ENCODE measurements around the gene RAI1.

Gene RAI1

GRCh38 chr17:17708816-17709215 lies 27.6 kb downstream of the RAI1 start:
- H3K27me3 ChIP-seq (replicated peaks; ENCODE audit: control insufficient read depth, insufficient read depth, low read length, poor library complexity, severe bottlenecking): no peaks in the 10 kb centered on the region
- DNase-seq: no peak
- no peaks in the 10 kb centered on the region for H3K4me1 ChIP-seq (ENCODE audit: control insufficient read depth, insufficient read depth, low read length, poor library complexity, severe bottlenecking)
- H3K27ac ChIP-seq (ENCODE audit: insufficient read depth, low read length, poor library complexity, severe bottlenecking): no peak overlapping the region
- H3K4me3 ChIP-seq (ENCODE audit: insufficient read depth, low read depth, low read length, poor library complexity, severe bottlenecking): no peak overlapping the region
- no peaks in the 10 kb centered on the region for H3K9me3 ChIP-seq (ENCODE audit: control insufficient read depth, low read length)
- H3K36me3 ChIP-seq (ENCODE audit: control insufficient read depth, insufficient read depth, low read length): no peaks in the 10 kb centered on the region

GRCh38 chr17:17709815-17710321 lies 28.6 kb downstream of the RAI1 start:
- Histone ChIP-seq H3K27ac (ENCODE audit: insufficient read depth, low read length, poor library complexity, severe bottlenecking) (no peak overlapping the region), H3K4me1 (ENCODE audit: control insufficient read depth, insufficient read depth, low read length, poor library complexity, severe bottlenecking) (no peaks in the 10 kb centered on the region), H3K4me3 (ENCODE audit: insufficient read depth, low read depth, low read length, poor library complexity, severe bottlenecking) (no peak overlapping the region), H3K27me3 (replicated peaks; ENCODE audit: control insufficient read depth, insufficient read depth, low read length, poor library complexity, severe bottlenecking) (no peaks in the 10 kb centered on the region), H3K9me3 (ENCODE audit: control insufficient read depth, low read length) (no peaks in the 10 kb centered on the region), H3K36me3 (ENCODE audit: control insufficient read depth, insufficient read depth, low read length) (no peaks in the 10 kb centered on the region)
- no peak for DNase-seq

- Histone ChIP-seq H3K9me3 (ENCODE audit: control insufficient read depth, low read length) (no peaks in the 10 kb centered on the region), H3K36me3 (ENCODE audit: control insufficient read depth, insufficient read depth, low read length) (no peaks in the 10 kb centered on the region), H3K27ac (ENCODE audit: insufficient read depth, low read length, poor library complexity, severe bottlenecking) (no peak overlapping the region), H3K4me1 (ENCODE audit: control insufficient read depth, insufficient read depth, low read length, poor library complexity, severe bottlenecking) (no peaks in the 10 kb centered on the region), H3K27me3 (replicated peaks; ENCODE audit: control insufficient read depth, insufficient read depth, low read length, poor library complexity, severe bottlenecking) (no peaks in the 10 kb centered on the region), H3K4me3 (ENCODE audit: insufficient read depth, low read depth, low read length, poor library complexity, severe bottlenecking) (no peak overlapping the region)
- DNase-seq: no peak
Observed at GRCh38 chr17:17710355-17710727, 29.1 kb downstream of the RAI1 start.

- H3K27ac ChIP-seq (ENCODE audit: insufficient read depth, low read length, poor library complexity, severe bottlenecking): no peak overlapping the region
- no peak overlapping the region for H3K4me3 ChIP-seq (ENCODE audit: insufficient read depth, low read depth, low read length, poor library complexity, severe bottlenecking)
- H3K36me3 ChIP-seq (ENCODE audit: control insufficient read depth, insufficient read depth, low read length): no peaks in the 10 kb centered on the region
- H3K4me1 ChIP-seq (ENCODE audit: control insufficient read depth, insufficient read depth, low read length, poor library complexity, severe bottlenecking): no peaks in the 10 kb centered on the region
- H3K9me3 ChIP-seq (ENCODE audit: control insufficient read depth, low read length): no peaks in the 10 kb centered on the region
- DNase-seq: no peak
- H3K27me3 ChIP-seq (replicated peaks; ENCODE audit: control insufficient read depth, insufficient read depth, low read length, poor library complexity, severe bottlenecking): no peaks in the 10 kb centered on the region
Observed at GRCh38 chr17:17710728-17711541, 29.7 kb downstream of the RAI1 start.

- no peak overlapping the region for H3K4me3 ChIP-seq (ENCODE audit: insufficient read depth, low read depth, low read length, poor library complexity, severe bottlenecking)
- DNase-seq: no peak
- H3K4me1 ChIP-seq (ENCODE audit: control insufficient read depth, insufficient read depth, low read length, poor library complexity, severe bottlenecking): no peaks in the 10 kb centered on the region
- no peaks in the 10 kb centered on the region for H3K9me3 ChIP-seq (ENCODE audit: control insufficient read depth, low read length)
- no peak overlapping the region for H3K27ac ChIP-seq (ENCODE audit: insufficient read depth, low read length, poor library complexity, severe bottlenecking)
- no peaks in the 10 kb centered on the region for H3K27me3 ChIP-seq (replicated peaks; ENCODE audit: control insufficient read depth, insufficient read depth, low read length, poor library complexity, severe bottlenecking)
- H3K36me3 ChIP-seq (ENCODE audit: control insufficient read depth, insufficient read depth, low read length): no peaks in the 10 kb centered on the region
Observed at GRCh38 chr17:17711641-17712162, 30.4 kb downstream of the RAI1 start.

GRCh38 chr17:17712268-17712924 lies 31.1 kb downstream of the RAI1 start:
- Histone ChIP-seq H3K9me3 (ENCODE audit: control insufficient read depth, low read length) (no peaks in the 10 kb centered on the region), H3K36me3 (ENCODE audit: control insufficient read depth, insufficient read depth, low read length) (no peaks in the 10 kb centered on the region), H3K27me3 (replicated peaks; ENCODE audit: control insufficient read depth, insufficient read depth, low read length, poor library complexity, severe bottlenecking) (no peaks in the 10 kb centered on the region), H3K4me3 (ENCODE audit: insufficient read depth, low read depth, low read length, poor library complexity, severe bottlenecking) (no peak overlapping the region), H3K4me1 (ENCODE audit: control insufficient read depth, insufficient read depth, low read length, poor library complexity, severe bottlenecking) (no peaks in the 10 kb centered on the region), H3K27ac (ENCODE audit: insufficient read depth, low read length, poor library complexity, severe bottlenecking) (no peak overlapping the region)
- DNase-seq: no peak

- Histone ChIP-seq H3K27ac (ENCODE audit: insufficient read depth, low read length, poor library complexity, severe bottlenecking) (no peak overlapping the region), H3K36me3 (ENCODE audit: control insufficient read depth, insufficient read depth, low read length) (no peaks in the 10 kb centered on the region), H3K27me3 (replicated peaks; ENCODE audit: control insufficient read depth, insufficient read depth, low read length, poor library complexity, severe bottlenecking) (no peaks in the 10 kb centered on the region), H3K4me3 (ENCODE audit: insufficient read depth, low read depth, low read length, poor library complexity, severe bottlenecking) (no peak overlapping the region), H3K4me1 (ENCODE audit: control insufficient read depth, insufficient read depth, low read length, poor library complexity, severe bottlenecking) (no peaks in the 10 kb centered on the region), H3K9me3 (ENCODE audit: control insufficient read depth, low read length) (no peaks in the 10 kb centered on the region)
- no peak for DNase-seq
Observed at GRCh38 chr17:17713839-17714238, 32.6 kb downstream of the RAI1 start.

GRCh38 chr17:17714261-17714866 lies 33.1 kb downstream of the RAI1 start:
- no peaks in the 10 kb centered on the region for H3K4me1 ChIP-seq (ENCODE audit: control insufficient read depth, insufficient read depth, low read length, poor library complexity, severe bottlenecking)
- no peaks in the 10 kb centered on the region for H3K9me3 ChIP-seq (ENCODE audit: control insufficient read depth, low read length)
- DNase-seq: no peak
- H3K27me3 ChIP-seq (replicated peaks; ENCODE audit: control insufficient read depth, insufficient read depth, low read length, poor library complexity, severe bottlenecking): no peaks in the 10 kb centered on the region
- H3K4me3 ChIP-seq (ENCODE audit: insufficient read depth, low read depth, low read length, poor library complexity, severe bottlenecking): no peak overlapping the region
- no peaks in the 10 kb centered on the region for H3K36me3 ChIP-seq (ENCODE audit: control insufficient read depth, insufficient read depth, low read length)
- H3K27ac ChIP-seq (ENCODE audit: insufficient read depth, low read length, poor library complexity, severe bottlenecking): no peak overlapping the region

GRCh38 chr17:17714879-17715278 lies 33.6 kb downstream of the RAI1 start:
- Histone ChIP-seq H3K9me3 (ENCODE audit: control insufficient read depth, low read length) (no peaks in the 10 kb centered on the region), H3K27me3 (replicated peaks; ENCODE audit: control insufficient read depth, insufficient read depth, low read length, poor library complexity, severe bottlenecking) (no peaks in the 10 kb centered on the region), H3K36me3 (ENCODE audit: control insufficient read depth, insufficient read depth, low read length) (no peaks in the 10 kb centered on the region), H3K4me3 (ENCODE audit: insufficient read depth, low read depth, low read length, poor library complexity, severe bottlenecking) (no peak overlapping the region), H3K27ac (ENCODE audit: insufficient read depth, low read length, poor library complexity, severe bottlenecking) (no peak overlapping the region), H3K4me1 (ENCODE audit: control insufficient read depth, insufficient read depth, low read length, poor library complexity, severe bottlenecking) (no peaks in the 10 kb centered on the region)
- no peak for DNase-seq
